ENCODE data around the gene MICALL2. TPM values are rescaled to one million over a fixed set of nuclear protein-coding genes. Genes with fewer than 3 reads are reported as not detected.

Gene MICALL2
- total and polyA plus RNA-seq, 2 donors from 2014 or later: 16.6 to 53.4 TPM

- FAIRE-seq (no peak), DNase-seq (no peak)
- TF ChIP-seq, protein P1, sequence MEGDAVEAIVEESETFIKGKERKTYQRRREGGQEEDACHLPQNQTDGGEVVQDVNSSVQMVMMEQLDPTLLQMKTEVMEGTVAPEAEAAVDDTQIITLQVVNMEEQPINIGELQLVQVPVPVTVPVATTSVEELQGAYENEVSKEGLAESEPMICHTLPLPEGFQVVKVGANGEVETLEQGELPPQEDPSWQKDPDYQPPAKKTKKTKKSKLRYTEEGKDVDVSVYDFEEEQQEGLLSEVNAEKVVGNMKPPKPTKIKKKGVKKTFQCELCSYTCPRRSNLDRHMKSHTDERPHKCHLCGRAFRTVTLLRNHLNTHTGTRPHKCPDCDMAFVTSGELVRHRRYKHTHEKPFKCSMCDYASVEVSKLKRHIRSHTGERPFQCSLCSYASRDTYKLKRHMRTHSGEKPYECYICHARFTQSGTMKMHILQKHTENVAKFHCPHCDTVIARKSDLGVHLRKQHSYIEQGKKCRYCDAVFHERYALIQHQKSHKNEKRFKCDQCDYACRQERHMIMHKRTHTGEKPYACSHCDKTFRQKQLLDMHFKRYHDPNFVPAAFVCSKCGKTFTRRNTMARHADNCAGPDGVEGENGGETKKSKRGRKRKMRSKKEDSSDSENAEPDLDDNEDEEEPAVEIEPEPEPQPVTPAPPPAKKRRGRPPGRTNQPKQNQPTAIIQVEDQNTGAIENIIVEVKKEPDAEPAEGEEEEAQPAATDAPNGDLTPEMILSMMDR (IDR thresholded peaks at IDR 0.05; ENCODE audit: borderline replicate concordance, extremely low read depth, insufficient read depth): no peak
- Histone ChIP-seq H3K4me1 (ENCODE audit: control insufficient read depth in 2 of 3, insufficient read depth in 2 of 3, low read depth in 1 of 3, low read length in 3 of 3) (peaks cover 0 to 52% (median 11%) of the 10 kb centered on the region in 3 donors), H3K9me3 (ENCODE audit: control insufficient read depth in 2 of 3, insufficient read depth in 1 of 3, low read length in 3 of 3) (no peaks in the 10 kb centered on the region), H3K27ac (ENCODE audit: low read depth in 2 of 2, low read length in 2 of 2) (no peak overlapping the region), H3K4me3 (ENCODE audit: low read length in 3 of 3) (peak overlapping the region in 2 of 3 donors; percentile 23 to 82), H3K36me3 (ENCODE audit: control insufficient read depth in 2 of 3, insufficient read depth in 3 of 3, low read length in 3 of 3) (no peaks in the 10 kb centered on the region), H3K9ac (ENCODE audit: low read length in 3 of 3) (no peak overlapping the region), H3K27me3 (ENCODE audit: control insufficient read depth, insufficient read depth, low read length) (no peaks in the 10 kb centered on the region)
- intact Hi-C loops (cut with DNase I): no loop called here
Measured at GRCh38 chr7:1457059-1457948, 2.0 kb downstream of the MICALL2 start.

GRCh38 chr7:1455955-1456354 is 3.3 kb downstream of the MICALL2 start:
- no peak overlapping the region for H3K4me3 ChIP-seq (ENCODE audit: low read length in 3 of 3)
- intact Hi-C loops (cut with DNase I): no loop called here
- no peaks in the 10 kb centered on the region for H3K27me3 ChIP-seq (ENCODE audit: control insufficient read depth, insufficient read depth, low read length)
- DNase-seq: no peak
- TF ChIP-seq, protein P1 (IDR thresholded peaks at IDR 0.05; ENCODE audit: borderline replicate concordance, extremely low read depth, insufficient read depth): no peak
- H3K9ac ChIP-seq (ENCODE audit: low read length in 3 of 3): no peak overlapping the region
- peak overlapping the region in 1 of 2 donors; percentile 60 for H3K27ac ChIP-seq (ENCODE audit: low read depth in 2 of 2, low read length in 2 of 2)
- H3K9me3 ChIP-seq (ENCODE audit: control insufficient read depth in 2 of 3, insufficient read depth in 1 of 3, low read length in 3 of 3): no peaks in the 10 kb centered on the region
- H3K4me1 ChIP-seq (ENCODE audit: control insufficient read depth in 2 of 3, insufficient read depth in 2 of 3, low read depth in 1 of 3, low read length in 3 of 3): peaks cover 0 to 46% (median 11%) of the 10 kb centered on the region in 3 donors
- no peak for FAIRE-seq
- no peaks in the 10 kb centered on the region for H3K36me3 ChIP-seq (ENCODE audit: control insufficient read depth in 2 of 3, insufficient read depth in 3 of 3, low read length in 3 of 3)

GRCh38 chr7:1455241-1455939 is 3.9 kb downstream of the MICALL2 start:
- DNase-seq: peak; percentile 62 to 97 (median 77)
- TF ChIP-seq, protein P1 (IDR thresholded peaks at IDR 0.05; ENCODE audit: borderline replicate concordance, extremely low read depth, insufficient read depth): no peak
- Histone ChIP-seq H3K36me3 (ENCODE audit: control insufficient read depth in 2 of 3, insufficient read depth in 3 of 3, low read length in 3 of 3) (no peaks in the 10 kb centered on the region), H3K4me1 (ENCODE audit: control insufficient read depth in 2 of 3, insufficient read depth in 2 of 3, low read depth in 1 of 3, low read length in 3 of 3) (peaks cover 0 to 41% (median 9%) of the 10 kb centered on the region in 3 donors), H3K9ac (ENCODE audit: low read length in 3 of 3) (peak overlapping the region in 1 of 3 donors; percentile 12), H3K27me3 (ENCODE audit: control insufficient read depth, insufficient read depth, low read length) (no peaks in the 10 kb centered on the region), H3K27ac (ENCODE audit: low read depth in 2 of 2, low read length in 2 of 2) (peak overlapping the region in 1 of 2 donors; percentile 61), H3K9me3 (ENCODE audit: control insufficient read depth in 2 of 3, insufficient read depth in 1 of 3, low read length in 3 of 3) (no peaks in the 10 kb centered on the region), H3K4me3 (ENCODE audit: low read length in 3 of 3) (no peak overlapping the region)
- no peak for FAIRE-seq
- intact Hi-C loops (cut with DNase I): no loop called here
